ENCODE measurements around the gene KIAA1755.

Gene KIAA1755

DNA sequence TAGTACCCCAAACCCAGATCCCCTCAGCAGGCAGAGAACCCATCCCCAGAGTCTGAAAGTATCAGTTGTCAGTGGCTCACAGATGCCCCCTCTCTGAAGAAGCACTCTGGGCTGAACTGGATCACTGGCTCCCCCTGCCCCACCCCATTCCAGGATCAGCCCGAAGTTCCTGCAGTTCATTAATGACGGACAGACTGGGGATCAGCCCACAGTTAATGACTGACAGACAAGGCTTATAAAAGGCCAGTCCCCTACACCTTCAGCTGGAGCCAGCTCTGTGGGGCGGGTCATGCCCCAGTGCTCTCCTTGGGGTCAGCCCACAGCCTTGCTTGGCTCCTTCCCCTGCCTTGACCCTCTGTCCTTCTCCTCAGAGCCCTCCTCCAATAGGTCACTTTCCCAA, 21.7 kb downstream of the KIAA1755 start:
- no peak for DNase-seq

GRCh38 chr20:38237381-38237780, 23.2 kb downstream of the KIAA1755 start:
- DNase-seq = no peak

DNA sequence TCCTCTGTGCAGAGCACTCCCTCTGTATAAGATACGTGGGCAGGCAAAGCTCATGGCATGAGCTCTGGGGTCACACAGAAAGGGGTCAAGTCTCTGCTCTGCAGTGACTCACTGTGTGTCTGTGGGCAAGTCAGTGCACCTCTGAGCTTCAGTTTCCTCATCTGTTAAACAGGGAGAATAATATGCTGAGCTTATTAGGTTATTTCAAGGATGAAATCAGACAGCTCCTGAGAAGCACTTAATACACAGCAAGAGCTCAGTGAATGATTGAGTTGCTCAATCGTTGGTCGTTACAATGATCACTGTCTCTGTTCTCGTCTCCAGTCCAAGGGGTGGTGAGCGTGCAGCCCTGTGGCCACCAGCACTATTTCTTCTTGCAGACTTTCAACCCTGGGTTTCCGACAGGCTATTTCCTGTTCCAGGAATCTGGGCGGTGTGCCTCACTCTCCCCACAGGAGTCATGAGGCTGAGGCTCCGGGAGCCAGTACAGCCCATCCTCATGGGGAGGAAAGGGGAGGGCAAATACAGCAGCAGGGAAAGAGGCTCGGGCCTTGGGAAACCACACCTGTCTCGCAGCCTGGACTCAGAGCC, 28.9 kb downstream of the KIAA1755 start:
- DNase-seq = no peak

DNA sequence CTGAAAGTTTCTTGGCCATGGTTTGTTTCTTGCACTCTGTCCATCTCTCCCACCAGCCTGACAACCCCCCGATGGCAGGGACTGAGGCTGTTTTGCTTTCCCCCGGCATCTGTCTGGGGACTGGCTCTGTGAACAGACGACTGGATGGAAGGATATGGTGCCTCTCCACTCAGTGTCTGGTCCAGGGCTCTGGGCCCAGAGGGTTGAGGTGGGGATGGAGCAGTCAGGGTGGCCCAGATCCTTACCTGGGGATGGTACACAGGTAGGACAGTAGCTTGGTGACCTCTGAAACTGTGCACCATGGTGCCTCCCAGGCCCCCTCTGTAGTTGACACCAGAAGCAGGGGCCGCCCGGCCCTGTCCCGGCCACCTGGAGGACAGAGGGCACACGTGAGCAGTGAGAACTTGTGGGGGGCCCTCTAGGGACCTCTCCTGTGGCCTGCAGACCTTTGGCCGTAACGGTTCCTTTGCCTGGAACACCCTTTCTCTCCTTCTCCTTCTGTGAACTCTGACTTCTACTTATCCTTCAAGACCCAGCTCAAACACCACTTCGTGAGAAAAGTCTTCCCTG, 29.5 kb downstream of the KIAA1755 start:
- no peak for DNase-seq

DNA sequence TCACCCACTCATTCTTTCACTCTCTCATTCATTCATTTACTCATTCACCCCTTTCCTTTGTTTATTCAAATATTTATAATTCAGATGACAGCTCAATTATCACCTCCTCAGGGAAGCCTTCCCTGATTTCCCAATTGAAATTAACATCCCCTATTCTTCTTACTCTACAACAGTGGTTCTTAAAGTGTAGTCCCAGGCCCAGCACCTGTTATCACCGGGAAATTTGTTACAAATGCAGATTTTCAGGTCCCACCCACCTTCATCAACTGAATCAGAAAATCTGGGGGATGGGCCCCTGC, 30.3 kb downstream of the KIAA1755 start:
- DNase-seq = no peak

DNA sequence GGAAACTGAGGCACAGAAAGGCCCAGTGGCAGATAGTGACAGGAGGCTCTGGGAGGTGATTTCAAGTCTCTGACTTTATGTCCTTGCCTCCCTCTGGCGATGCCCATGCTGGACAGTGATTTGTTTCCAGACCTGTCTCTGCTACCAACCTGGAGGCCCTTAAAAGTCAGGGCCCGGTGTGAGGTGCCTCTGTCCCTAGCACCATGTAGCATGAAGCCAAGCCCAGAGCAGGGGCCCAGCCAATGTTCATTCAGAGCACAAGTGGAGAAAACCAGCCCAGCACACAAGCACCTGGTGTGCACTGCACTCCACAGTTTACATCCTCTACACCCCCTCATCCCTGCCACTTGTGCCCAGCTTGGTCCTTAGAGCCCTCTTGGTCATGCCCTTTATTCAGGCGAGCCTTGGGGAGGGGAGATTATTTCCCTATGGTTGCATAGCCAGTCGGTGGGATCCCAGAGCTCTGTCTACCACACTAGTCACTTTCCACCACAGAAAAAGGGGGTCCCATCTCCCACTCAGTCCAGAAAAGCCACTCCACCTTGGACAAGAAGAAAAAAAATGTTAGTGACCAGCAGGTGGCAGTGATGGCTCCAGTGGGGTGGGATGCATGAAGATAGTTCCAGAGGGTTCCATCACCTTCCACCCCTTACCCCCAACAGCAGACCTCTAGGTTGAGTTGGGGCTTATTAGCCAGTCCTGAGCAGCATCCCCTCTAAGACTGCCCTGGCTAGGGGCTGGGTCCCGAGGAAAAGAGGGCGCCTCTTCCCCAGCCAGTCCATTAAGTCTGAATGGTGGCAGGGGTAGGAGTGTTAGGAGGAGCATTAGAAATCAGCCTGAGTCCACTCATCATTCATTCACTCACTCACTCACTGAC, 30.9 kb downstream of the KIAA1755 start:
- DNase-seq = no peak

DNA sequence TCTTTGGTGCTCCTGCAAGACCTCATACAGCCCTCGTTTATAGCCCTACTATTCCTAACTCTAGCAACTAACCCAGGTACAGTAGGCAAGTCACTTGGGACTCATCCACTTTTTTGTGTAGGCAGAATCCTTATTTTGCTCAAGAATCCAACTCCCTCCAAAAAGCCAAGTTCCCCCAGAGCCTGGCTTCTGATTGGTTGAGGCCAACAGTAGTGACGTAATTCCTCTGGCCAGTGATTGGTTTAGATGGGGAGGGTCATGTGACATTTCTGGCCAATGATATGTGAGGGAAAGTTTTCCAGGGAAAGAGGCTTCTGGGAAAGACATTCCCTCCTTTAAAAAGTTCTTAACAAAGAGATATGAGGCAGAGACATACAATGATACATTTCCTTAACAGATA, 32.1 kb downstream of the KIAA1755 start:
- no peak for DNase-seq

DNA sequence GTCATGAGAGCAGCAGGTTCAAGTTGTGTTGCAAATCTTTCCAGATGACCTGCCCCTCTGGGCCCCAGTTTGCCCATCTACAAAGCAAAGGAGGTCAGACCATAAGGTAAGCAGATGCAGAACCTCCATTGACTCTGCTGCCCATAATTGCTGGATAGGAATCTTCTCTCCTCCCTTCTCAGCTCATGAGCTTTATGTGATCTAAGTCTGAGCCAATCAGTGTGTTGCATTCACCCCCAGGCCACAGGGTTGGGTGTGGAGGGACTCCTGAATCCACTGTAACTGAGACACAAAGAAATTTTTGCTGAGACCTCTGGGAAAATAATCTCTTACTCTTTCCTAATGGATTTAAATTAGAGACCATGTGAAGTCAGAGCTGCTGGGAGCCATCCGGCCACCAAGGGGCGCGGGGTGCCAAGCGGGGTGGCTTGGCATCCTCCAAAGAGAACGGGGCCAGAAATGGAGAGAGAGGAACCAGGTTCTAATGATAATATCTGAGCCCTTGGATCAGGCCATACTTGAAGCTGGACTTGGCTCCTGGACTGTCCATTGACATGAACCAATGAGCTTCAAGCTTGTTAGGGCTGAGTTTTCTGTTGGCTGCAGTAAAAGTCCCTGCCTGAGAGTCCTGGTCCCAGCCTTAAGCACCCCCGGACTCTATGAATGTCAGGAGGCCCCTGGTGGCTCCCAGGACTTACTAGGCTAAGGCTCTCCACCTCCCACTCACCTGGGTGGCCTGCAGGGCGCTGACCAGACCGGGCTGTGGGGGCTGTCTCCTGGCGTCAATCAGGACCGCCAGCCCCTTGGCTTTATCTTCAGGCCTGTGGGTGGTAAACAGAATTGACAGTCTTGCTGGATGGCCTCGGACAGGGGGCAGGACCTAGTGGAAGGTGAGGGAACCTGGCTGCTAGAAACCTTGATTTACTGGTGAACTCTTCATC, 32.8 kb downstream of the KIAA1755 start:
- no peak for DNase-seq

DNA sequence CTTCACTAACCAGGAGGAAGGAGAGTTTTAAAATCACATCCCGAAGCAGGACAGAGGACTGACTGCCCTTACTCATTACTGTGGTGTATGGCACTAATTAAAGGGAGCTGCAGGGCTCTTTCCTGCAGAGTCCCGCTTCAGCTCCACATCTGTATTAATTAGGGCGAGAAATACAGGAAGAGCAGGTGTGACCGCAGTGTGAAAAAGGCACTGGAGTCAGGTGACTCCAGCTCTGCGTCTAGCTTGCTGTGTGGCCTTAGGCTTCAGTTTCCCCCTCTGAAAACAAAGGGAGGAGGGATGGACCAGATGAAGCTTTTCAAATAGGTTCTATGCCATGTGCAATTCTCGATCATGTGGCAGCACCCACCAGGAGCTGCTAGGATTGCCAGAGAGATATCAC, 34.0 kb downstream of the KIAA1755 start:
- DNase-seq = no peak

- no peak for DNase-seq
Measured at GRCh38 chr20:38225900-38226263, 34.7 kb downstream of the KIAA1755 start.

GRCh38 chr20:38225240-38225899, 35.2 kb downstream of the KIAA1755 start:
- no peak for DNase-seq

GRCh38 chr20:38224531-38224930, 36.0 kb downstream of the KIAA1755 start:
- no peak for DNase-seq

DNA sequence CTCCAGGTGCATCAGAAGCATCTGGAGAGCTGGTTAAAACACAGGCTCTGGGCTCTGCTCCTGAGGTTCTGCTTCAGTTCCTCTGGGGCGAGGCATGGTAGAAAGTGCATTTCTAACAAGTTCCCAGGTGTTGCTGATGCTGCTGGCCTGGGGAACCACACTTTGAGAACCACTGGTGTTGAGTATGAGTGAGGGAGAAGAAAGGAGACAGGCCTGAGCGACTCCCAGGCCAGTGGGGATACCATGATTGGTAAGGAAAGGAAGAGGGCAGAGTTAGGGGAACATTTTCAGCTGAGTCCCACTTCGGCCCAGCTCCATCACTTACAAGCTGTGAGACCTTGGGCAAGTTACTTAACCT, 36.8 kb downstream of the KIAA1755 start:
- DNase-seq = no peak

DNA sequence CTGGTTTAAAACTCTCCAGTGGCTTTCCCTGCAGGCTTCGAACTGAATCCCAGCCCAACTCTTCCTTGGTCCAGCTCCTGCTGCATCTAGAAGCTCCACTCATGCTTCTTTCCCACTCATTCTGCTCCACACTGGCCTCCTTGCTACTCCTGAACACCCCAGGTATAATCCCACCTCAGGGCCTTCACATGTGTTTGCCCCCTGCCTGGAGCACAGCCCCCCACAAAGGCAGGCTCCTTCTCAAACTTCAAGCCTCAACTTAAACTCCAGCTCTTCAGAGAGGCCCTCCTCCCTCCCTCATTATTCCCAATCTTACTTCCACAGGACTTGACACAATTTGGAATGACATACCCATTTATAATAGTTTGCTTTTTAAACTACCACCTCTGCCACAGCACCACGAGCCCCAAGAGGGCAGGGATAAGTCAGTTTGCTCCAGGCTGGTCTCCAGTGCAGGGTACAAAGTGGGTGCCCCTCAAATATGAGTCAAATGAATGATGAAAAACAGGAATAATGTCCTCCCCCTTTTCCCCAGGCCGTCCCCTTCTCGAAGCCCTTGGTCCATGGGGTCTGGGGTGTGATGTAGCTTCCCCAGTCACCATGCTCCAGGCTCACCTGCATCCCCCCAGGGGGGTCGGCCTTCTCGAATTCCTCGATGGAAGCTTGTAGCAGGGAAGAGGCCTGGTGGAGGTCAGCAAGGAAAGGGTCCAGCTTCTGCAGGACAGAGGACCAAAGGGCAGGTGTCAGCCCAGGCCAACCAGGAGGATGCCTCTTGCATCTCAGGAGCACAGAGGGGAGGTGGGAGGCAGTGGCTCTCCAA, 37.4 kb downstream of the KIAA1755 start:
- no peak for DNase-seq

GRCh38 chr20:38222231-38222922, 38.2 kb downstream of the KIAA1755 start:
- no peak for DNase-seq

GRCh38 chr20:38221119-38221589, 39.4 kb downstream of the KIAA1755 start:
- no peak for DNase-seq

DNA sequence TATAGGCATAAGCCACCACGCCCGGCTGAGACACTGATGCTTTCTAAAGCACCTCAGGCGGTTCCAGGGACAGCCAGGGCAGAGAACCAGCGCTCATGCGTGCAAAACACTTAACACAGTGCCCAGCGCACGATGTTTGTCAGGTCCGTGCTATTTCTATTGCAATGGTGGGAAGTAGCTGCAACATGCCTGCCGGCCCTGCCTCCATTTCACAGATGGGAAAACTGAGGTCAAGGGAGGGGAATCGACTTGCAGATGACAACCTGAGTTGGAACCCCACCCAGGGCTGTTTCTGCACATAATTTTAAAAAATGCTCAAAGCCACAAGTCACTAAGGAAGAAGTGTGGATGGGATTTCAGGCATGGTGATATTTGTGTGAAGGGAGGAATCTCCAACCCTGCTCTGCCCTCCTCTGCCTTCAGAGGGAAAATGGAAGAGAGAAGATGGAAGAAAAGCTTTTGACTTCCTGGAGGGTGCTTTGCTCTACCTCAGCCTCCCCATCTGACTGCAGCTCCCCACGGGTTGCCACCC, 39.9 kb downstream of the KIAA1755 start:
- no peak for DNase-seq

- DNase-seq = no peak
Measured at GRCh38 chr20:38219006-38219950, 41.3 kb downstream of the KIAA1755 start.

GRCh38 chr20:38218566-38218885, 42.0 kb downstream of the KIAA1755 start:
- DNase-seq = no peak
